Stimulated activated CD8-positive, alpha-beta memory T cell treated with anti-CD3 and anti-CD28 coated beads, Interleukin-15, amount 100 ng/mL, for 48 hours (primary cell): Measurements from ENCODE around the gene DLG2.
"Not testable (repeated sequence)": the region's sequence is repeated elsewhere in the genome, so short reads cannot be mapped to it uniquely, and the experiment has no call there.

Source experiments
- DNase-seq, 2 donors: peaks; one replicate each; pipeline ENCODE4 v3.0.0-alpha.2; 2020; ENCODE audit warnings: low read depth in 2 of 2

Gene DLG2

GRCh38 chr11:85232559-85232958 is 394.6 kb downstream of the DLG2 start:
- no peak for DNase-seq

GRCh38 chr11:85231588-85231987 is 395.6 kb downstream of the DLG2 start:
- DNase-seq = no peak

GRCh38 chr11:85229723-85230122 is 397.4 kb downstream of the DLG2 start:
- not testable (repeated sequence) for DNase-seq

- no peak for DNase-seq
Observed at GRCh38 chr11:85196968-85197367, 430.2 kb downstream of the DLG2 start.

GRCh38 chr11:85195934-85196333 is 431.2 kb downstream of the DLG2 start:
- no peak for DNase-seq

GRCh38 chr11:85187992-85188391 is 439.2 kb downstream of the DLG2 start:
- no peak for DNase-seq

- DNase-seq = no peak
Observed at GRCh38 chr11:85184721-85185120, 442.4 kb downstream of the DLG2 start.

GRCh38 chr11:85182441-85183387 is 444.4 kb downstream of the DLG2 start:
- no peak for DNase-seq

- no peak for DNase-seq
Observed at GRCh38 chr11:85180528-85180927, 446.6 kb downstream of the DLG2 start.

GRCh38 chr11:85171648-85172257 is 455.4 kb downstream of the DLG2 start:
- DNase-seq = no peak

GRCh38 chr11:85170184-85170583 is 457.0 kb downstream of the DLG2 start:
- DNase-seq = no peak

- DNase-seq = no peak
Observed at GRCh38 chr11:85167471-85167870, 459.7 kb downstream of the DLG2 start.

GRCh38 chr11:85167038-85167437 is 460.1 kb downstream of the DLG2 start:
- no peak for DNase-seq

- no peak for DNase-seq
Observed at GRCh38 chr11:85165819-85166218, 461.3 kb downstream of the DLG2 start.

- DNase-seq = no peak
Observed at GRCh38 chr11:85164743-85165142, 462.4 kb downstream of the DLG2 start.

GRCh38 chr11:85154294-85154693 is 472.9 kb downstream of the DLG2 start:
- no peak for DNase-seq

GRCh38 chr11:85137597-85137996 is 489.5 kb downstream of the DLG2 start:
- DNase-seq = no peak

- no peak for DNase-seq
Observed at GRCh38 chr11:85133636-85134035, 493.5 kb downstream of the DLG2 start.

- DNase-seq = no peak
Observed at GRCh38 chr11:85132851-85133585, 494.1 kb downstream of the DLG2 start.

- no peak for DNase-seq
Observed at GRCh38 chr11:85127349-85127748, 499.8 kb downstream of the DLG2 start.

GRCh38 chr11:85123752-85124231 is 503.4 kb downstream of the DLG2 start:
- no peak for DNase-seq

- no peak for DNase-seq
Observed at GRCh38 chr11:85118151-85118550, 509.0 kb downstream of the DLG2 start.
